Adrenal gland (tissue), 12 donors: Measurements from ENCODE around the gene MEIOB. TPM values are rescaled to one million over a fixed set of nuclear protein-coding genes. Genes with fewer than 3 reads are reported as not detected.

Source experiments
- DNase-seq, 7 donors: peaks; one replicate each; pipeline ENCODE4 v3.0.0-alpha.2; 2019 to 2020
- H3K27ac ChIP-seq, 5 donors: fragments of 200-600 bp; sonication (generic) in 4 of 5; 1 replicate in 3 of 5; 2 replicates in 2 of 5; pipeline versions ENCODE4 v1.5.1 to v1.8.0; 2016 to 2020; ENCODE audit warnings: mild to moderate bottlenecking in 1 of 5
- H3K27me3 ChIP-seq: fragments of 200-600 bp; 2 replicates; pipeline ENCODE4 v1.8.0; 2021
- H3K36me3 ChIP-seq, 2 donors: fragments of 200-600 bp; replicated peaks in 1 of 2; 1 replicate in 1 of 2; 2 replicates in 1 of 2; pipeline versions ENCODE4 v1.5.1 to v1.8.0; 2018 to 2022
- H3K4me1 ChIP-seq, 2 donors: fragments of 200-600 bp; replicated peaks in 1 of 2; 1 replicate in 1 of 2; 2 replicates in 1 of 2; pipeline versions ENCODE4 v1.5.1 to v1.8.0; 2018 to 2021
- H3K4me3 ChIP-seq, 4 donors: fragments of 200-600 bp; sonication (generic) in 3 of 4; one replicate each; pipeline ENCODE4 v1.5.1; 2016 to 2018
- H3K9me3 ChIP-seq, 3 donors: fragments of 200-600 bp; sonication (generic) in 1 of 3; replicated peaks in 1 of 3; 1 replicate in 2 of 3; 2 replicates in 1 of 3; pipeline versions ENCODE4 v1.5.1 to v1.8.0; 2016 to 2021
- POLR2A ChIP-seq, 2 donors: fragments of 450-650 bp; IDR thresholded peaks; one replicate each; pipeline ENCODE4 v1.6.1; 2017; ENCODE audit warnings: antibody characterized with exemption in 2 of 2, mild to moderate bottlenecking in 2 of 2, moderate library complexity in 1 of 2
- WGBS, 4 donors: extraction: QIAGEN DNeasy Blood & Tissue Kit in 2 of 4; methylation state at CpG; one replicate each; pipeline versions ENCODE4 v1.1.5 to v1.1.7; 2013 to 2017; 5-methylcytosine and 5-hydroxymethylcytosine counted together
- intact Hi-C, 2 donors: fragments of 100-400 bp; cut with DNase I; formaldehyde crosslinking; loops; one replicate each; pipeline versions ENCODE4 v1.14.1 to v1.15.0; 2022 to 2023
- polyA plus RNA-seq, 3 donors: library from polyadenylated mRNA; stranded (reverse); fragments of 200-250 nt in 2 of 3; fragments of 350-450 nt in 1 of 3; fragmentation: Illumina TruSeq in 1 of 3; extraction: RNeasy Lipid Tissue Mini Kit (QIAGEN cat#74804) in 1 of 3; gene quantifications; one replicate each; pipeline ENCODE4 v1.2.3, GENCODE V29; 2013 to 2014
- total RNA-seq, 9 donors: library from RNA; depleted of rRNA in 4 of 9; stranded (reverse); fragments of >200 nt in 4 of 9; fragments of 120-200 nt in 1 of 9; fragmentation: NEBNext Ultra II Directional in 1 of 9; extraction: Animal tissue kit (Norgen Biotek cat#: 25700) in 1 of 9; gene quantifications; one replicate each; pipeline versions ENCODE4 v1.1.0 to v1.2.4, GENCODE V29; 2013 to 2023
- TF ChIP-seq, protein P1 (sequence below), 6 experiments: fragments of 450-650 bp in 4 of 6; fragments of 200-600 bp in 2 of 6; sonication (generic) in 1 of 6; IDR thresholded peaks; 1 replicate in 5 of 6; 2 replicates in 1 of 6; pipeline versions ENCODE4 v1.5.1 to v1.8.0; 2016 to 2021; ENCODE audit warnings: antibody characterized with exemption in 6 of 6, mild to moderate bottlenecking in 2 of 6, moderate library complexity in 1 of 6
- donor health status: healthy with polysubstance abuse.
- donor health status: Bipolar disorder and iron deficiency.
- donor health status: DM: yes; HTN: yes; CAD: no.
- donor health status: DM: no; HTN: no; CAD: no.
- donor health status: DM: no; HTN: no; CAD: no.
- donor health status: DM: yes; HTN: yes; CAD: no.

Gene MEIOB
- total and polyA plus RNA-seq, 12 donors, result 0.23 TPM; not detected in 11

DNA sequence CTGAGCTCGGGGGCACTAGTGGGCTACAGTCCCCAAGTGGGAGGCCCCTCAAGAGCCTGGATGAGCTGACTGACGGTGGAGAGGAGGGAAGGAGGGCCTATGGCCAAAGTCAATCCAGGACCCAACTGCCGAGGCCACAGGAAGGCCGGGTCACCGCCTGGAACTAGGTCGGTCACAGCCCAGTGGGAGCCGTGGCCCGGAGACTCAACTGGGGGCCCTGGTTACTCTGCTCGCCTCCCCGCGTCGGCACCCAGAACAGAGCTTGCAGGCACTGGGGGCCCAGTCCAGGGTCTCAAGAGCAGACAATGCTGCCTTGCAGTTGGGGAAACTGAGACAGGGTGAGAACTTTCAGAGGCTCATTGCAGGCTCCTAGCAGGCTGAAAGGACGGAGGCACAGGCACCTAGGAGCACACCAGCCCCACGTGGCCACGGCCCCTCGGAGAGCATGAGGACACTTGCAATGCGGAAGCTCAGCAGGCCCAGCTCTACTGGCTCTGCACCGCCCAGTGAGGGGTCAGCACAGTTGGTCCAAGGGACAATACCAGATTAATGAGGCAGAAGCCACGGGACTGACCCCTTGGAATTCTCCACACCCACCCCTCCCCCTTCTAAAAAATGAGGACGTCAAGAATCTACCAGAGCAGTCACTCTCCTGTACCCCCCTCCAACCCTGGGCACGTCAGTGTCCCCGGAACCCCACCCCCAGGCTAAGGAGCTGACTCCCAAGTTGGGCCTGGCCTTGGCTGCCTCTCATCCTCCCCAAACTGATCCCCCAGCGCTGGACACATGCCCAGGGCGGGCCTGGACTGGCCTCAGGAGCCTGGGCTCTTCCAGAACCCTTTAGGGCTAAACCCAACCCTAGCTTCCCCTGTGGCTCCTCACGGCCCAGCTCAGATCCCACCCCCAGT, 44.0 kb upstream of the MEIOB start:
- Histone ChIP-seq H3K4me1 (no peaks in the 10 kb centered on the region), H3K4me3 (no peak overlapping the region), H3K36me3 (no peaks in the 10 kb centered on the region), H3K27ac (no peak overlapping the region), H3K9me3 (no peaks in the 10 kb centered on the region), H3K27me3 (peaks cover 40% of the 10 kb centered on the region)
- DNase-seq, result no peak
- 57 to 66% (median 60%) methylated on average over 8 to 25 of the region's 25 CpGs for WGBS, 4 donors
- intact Hi-C loops, result no loop called here
- TF ChIP-seq, protein P1, sequence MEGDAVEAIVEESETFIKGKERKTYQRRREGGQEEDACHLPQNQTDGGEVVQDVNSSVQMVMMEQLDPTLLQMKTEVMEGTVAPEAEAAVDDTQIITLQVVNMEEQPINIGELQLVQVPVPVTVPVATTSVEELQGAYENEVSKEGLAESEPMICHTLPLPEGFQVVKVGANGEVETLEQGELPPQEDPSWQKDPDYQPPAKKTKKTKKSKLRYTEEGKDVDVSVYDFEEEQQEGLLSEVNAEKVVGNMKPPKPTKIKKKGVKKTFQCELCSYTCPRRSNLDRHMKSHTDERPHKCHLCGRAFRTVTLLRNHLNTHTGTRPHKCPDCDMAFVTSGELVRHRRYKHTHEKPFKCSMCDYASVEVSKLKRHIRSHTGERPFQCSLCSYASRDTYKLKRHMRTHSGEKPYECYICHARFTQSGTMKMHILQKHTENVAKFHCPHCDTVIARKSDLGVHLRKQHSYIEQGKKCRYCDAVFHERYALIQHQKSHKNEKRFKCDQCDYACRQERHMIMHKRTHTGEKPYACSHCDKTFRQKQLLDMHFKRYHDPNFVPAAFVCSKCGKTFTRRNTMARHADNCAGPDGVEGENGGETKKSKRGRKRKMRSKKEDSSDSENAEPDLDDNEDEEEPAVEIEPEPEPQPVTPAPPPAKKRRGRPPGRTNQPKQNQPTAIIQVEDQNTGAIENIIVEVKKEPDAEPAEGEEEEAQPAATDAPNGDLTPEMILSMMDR (IDR thresholded peaks at IDR 0.05), result no peak
- TF ChIP-seq POLR2A (IDR thresholded peaks at IDR 0.05), result no peak

DNA sequence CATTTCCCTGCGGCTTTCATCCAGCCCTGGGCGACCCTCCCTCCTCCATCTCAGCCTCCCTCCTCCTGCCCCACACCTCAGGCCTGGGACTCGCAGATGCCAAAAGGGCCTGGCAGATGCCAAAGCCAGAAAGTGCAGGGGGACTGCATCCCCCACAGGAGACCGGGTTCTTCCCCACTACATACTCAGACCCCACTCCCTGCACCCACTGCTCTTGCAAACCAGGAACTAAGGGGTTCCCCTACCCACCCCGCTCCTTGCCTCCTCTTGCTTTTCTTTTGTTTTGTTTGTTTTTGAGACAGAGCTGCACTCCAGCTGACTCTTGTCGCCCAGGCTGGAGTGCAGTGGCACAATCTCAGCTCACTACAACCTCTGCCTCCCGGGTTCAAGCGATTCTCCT, 43.0 kb upstream of the MEIOB start:
- TF ChIP-seq, protein P1 (IDR thresholded peaks at IDR 0.05), result no peak
- no peak for TF ChIP-seq POLR2A (IDR thresholded peaks at IDR 0.05)
- H3K27ac ChIP-seq, result no peak overlapping the region
- H3K27me3 ChIP-seq, result peaks cover 33% of the 10 kb centered on the region
- H3K36me3 ChIP-seq, result no peaks in the 10 kb centered on the region
- intact Hi-C loops, result no loop called here
- no peaks in the 10 kb centered on the region for H3K4me1 ChIP-seq
- no peak for DNase-seq
- no peaks in the 10 kb centered on the region for H3K9me3 ChIP-seq
- WGBS, 4 donors, result 60 to 82% (median 66%) methylated on average over 6 to 8 of the region's 8 CpGs
- H3K4me3 ChIP-seq, result no peak overlapping the region

DNA sequence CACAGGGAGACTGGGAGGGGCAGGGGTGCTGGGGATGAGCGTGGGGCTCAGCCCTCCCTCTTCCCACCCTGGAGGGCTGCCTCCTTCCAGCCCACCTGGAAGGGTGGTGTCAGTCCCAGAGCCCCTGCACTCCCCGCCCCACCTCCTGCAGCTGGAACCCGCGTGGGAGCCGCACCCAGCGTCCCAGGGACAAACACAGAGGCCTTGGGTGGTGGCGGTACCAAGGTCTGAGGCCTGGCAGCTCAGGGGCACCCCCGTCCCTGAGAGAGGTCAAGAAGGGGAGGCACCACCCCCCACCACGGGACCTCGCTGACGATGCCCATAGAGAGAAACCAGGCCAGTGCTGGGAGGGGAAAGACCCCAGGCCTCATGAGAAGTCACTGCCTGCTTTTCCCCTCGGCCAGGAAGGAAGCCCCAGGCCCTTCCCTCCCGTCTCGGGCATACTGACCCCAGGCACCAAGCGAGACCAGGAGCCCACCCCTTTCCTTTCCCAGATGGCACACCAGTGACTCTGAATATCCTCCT, 42.2 kb upstream of the MEIOB start:
- 39 to 65% (median 41%) methylated on average over 4 to 15 of the region's 15 CpGs for WGBS, 4 donors
- peaks cover 26% of the 10 kb centered on the region for H3K27me3 ChIP-seq
- H3K9me3 ChIP-seq, result no peaks in the 10 kb centered on the region
- TF ChIP-seq POLR2A (IDR thresholded peaks at IDR 0.05), result no peak
- TF ChIP-seq, protein P1 (IDR thresholded peaks at IDR 0.05), result no peak
- H3K4me1 ChIP-seq, result no peaks in the 10 kb centered on the region
- DNase-seq, result no peak
- no peaks in the 10 kb centered on the region for H3K36me3 ChIP-seq
- intact Hi-C loops, result no loop called here
- H3K27ac ChIP-seq, result no peak overlapping the region
- H3K4me3 ChIP-seq, result no peak overlapping the region

DNA sequence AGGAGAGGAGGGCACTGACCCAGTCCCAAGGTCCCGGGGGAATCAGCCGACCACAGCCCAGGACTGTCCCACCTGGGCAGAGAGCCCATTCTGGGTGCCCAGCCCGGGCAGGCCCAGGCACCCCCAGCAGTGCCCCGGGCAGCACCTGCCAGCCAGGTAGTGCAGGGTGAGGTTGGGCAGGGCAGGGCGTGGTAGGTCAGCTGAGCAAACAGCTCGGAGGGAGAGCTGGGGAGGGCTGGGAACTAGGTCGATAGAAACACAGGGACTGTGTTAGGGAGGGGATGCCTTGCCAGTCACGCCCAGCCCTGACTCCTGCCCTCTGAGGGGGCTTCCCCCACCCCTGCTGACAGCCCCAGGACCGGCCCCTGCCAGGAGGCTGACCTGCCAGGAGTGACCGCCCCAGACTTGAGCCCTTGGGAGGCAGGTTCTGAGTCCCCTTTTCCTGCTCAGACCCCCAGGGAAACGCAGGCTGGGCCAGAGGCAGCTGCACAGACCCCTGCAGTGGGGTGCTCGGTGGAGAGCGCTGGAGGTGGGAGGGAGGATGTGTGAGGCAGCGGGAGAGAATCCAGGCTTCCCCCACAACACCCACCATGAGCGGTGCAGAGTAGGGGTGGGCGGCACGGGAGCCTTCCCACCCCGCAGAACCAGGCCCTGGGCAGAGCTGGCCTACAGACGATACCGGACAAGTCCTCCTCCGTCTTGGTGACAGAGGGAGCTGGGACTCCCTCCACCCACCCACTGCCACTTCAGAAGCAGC, 41.5 kb upstream of the MEIOB start:
- no peak for DNase-seq
- Histone ChIP-seq H3K27me3 (peaks cover 21% of the 10 kb centered on the region), H3K4me3 (no peak overlapping the region), H3K9me3 (no peaks in the 10 kb centered on the region), H3K4me1 (no peaks in the 10 kb centered on the region), H3K36me3 (no peaks in the 10 kb centered on the region), H3K27ac (no peak overlapping the region)
- intact Hi-C loops, result no loop called here
- WGBS, 4 donors, result 43 to 78% (median 64%) methylated on average over 1 to 21 of the region's 21 CpGs
- TF ChIP-seq, protein P1 (IDR thresholded peaks at IDR 0.05), result no peak
